Measurements from ENCODE around the gene PRRG4.
"Not testable (repeated sequence)": the region's sequence is repeated elsewhere in the genome, so short reads cannot be mapped to it uniquely, and the experiment has no call there.

PRRG4 gene

GRCh38 chr11:32829680-32830412, at the start of gene PRRG4:
Gene PRRG4 (plus strand): TSS chr11:32829927. CDS start chr11:32830530, 603 bp downstream.
- TF ChIP-seq CTCF (conservative IDR thresholded peaks at IDR 0.05; ENCODE audit: low read depth, low read length), result no peak
- peak within 1 kb of the TSS; percentile 67 for H3K4me3 ChIP-seq (ENCODE audit: low read depth, low read length)
- peak; percentile 38 for DNase-seq (ENCODE audit: low read depth)

GRCh38 chr11:32780839-32781238, 48.9 kb upstream of the PRRG4 start:
- H3K4me3 ChIP-seq (ENCODE audit: low read depth, low read length); DNase-seq (ENCODE audit: low read depth): not testable (repeated sequence)

GRCh38 chr11:32781721-32782120, 48.0 kb upstream of the PRRG4 start:
- H3K4me3 ChIP-seq (ENCODE audit: low read depth, low read length), result no peak overlapping the region
- DNase-seq (ENCODE audit: low read depth), result no peak
- no peak for TF ChIP-seq CTCF (conservative IDR thresholded peaks at IDR 0.05; ENCODE audit: low read depth, low read length)

GRCh38 chr11:32785262-32785661, 44.5 kb upstream of the PRRG4 start:
- no peak for DNase-seq (ENCODE audit: low read depth)
- H3K4me3 ChIP-seq (ENCODE audit: low read depth, low read length), result no peak overlapping the region

GRCh38 chr11:32786811-32787210, 42.9 kb upstream of the PRRG4 start:
- TF ChIP-seq CTCF (conservative IDR thresholded peaks at IDR 0.05; ENCODE audit: low read depth, low read length), result no peak
- no peak for DNase-seq (ENCODE audit: low read depth)
- no peak overlapping the region for H3K4me3 ChIP-seq (ENCODE audit: low read depth, low read length)

More at GRCh38 chr11:32785262-32785661, 44.5 kb upstream of the PRRG4 start:
- TF ChIP-seq CTCF (conservative IDR thresholded peaks at IDR 0.05; ENCODE audit: low read depth, low read length), result no peak

- no peak for TF ChIP-seq CTCF (conservative IDR thresholded peaks at IDR 0.05; ENCODE audit: low read depth, low read length)
- DNase-seq (ENCODE audit: low read depth), result no peak
- no peak overlapping the region for H3K4me3 ChIP-seq (ENCODE audit: low read depth, low read length)
Observed at GRCh38 chr11:32790916-32791315, 38.8 kb upstream of the PRRG4 start.

GRCh38 chr11:32792111-32792947, 37.4 kb upstream of the PRRG4 start:
- no peak for TF ChIP-seq CTCF (conservative IDR thresholded peaks at IDR 0.05; ENCODE audit: low read depth, low read length)
- no peak overlapping the region for H3K4me3 ChIP-seq (ENCODE audit: low read depth, low read length)
- DNase-seq (ENCODE audit: low read depth), result no peak

Data from choroid plexus epithelial cell (primary cell).